Activated B cell treated with CpG ODN at 0.5 μM for 24 hours (primary cell): ENCODE data around the gene MICA. TPM values are rescaled to one million over a fixed set of nuclear protein-coding genes. Genes with fewer than 3 reads are reported as not detected.
"Not testable (repeated sequence)": the region's sequence is repeated elsewhere in the genome, so short reads cannot be mapped to it uniquely, and the experiment has no call there.

Experiments used
- ATAC-seq: fragments of 200-7000 bp; cut with Tn5 transposase; one replicate; pipeline ENCODE4 v1.10.0; 2021; ENCODE audit warnings: low read depth, mild to moderate bottlenecking, moderate library complexity
- CTCF ChIA-PET: fragments of 350-600 bp; sonication (Branson Sonifier 250); formaldehyde crosslinking; loops from one replicate; lab custom pipeline; 2021; ENCODE audit warnings: antibody characterized with exemption; lab: Charles Lee
- POLR2A ChIA-PET: fragments of 350-600 bp; sonication (Branson Sonifier 250); formaldehyde crosslinking; loops from one replicate; lab custom pipeline; 2021; ENCODE audit warnings: antibody characterized with exemption; lab: Charles Lee
- DNase-seq: peaks from one replicate; pipeline ENCODE4 v3.0.0; 2022
- H3K27ac Mint-ChIP-seq: one replicate; pipeline ENCODE4 v1.8.0; 2020; ENCODE audit warnings: mixed read lengths
- H3K27me3 Mint-ChIP-seq: one replicate; pipeline ENCODE4 v1.8.0; 2021; ENCODE audit warnings: mixed read lengths
- H3K36me3 Mint-ChIP-seq: one replicate; pipeline ENCODE4 v1.8.0; 2021; ENCODE audit warnings: low read depth, mixed read lengths
- H3K4me1 Mint-ChIP-seq: one replicate; pipeline ENCODE4 v1.8.0; 2021; ENCODE audit warnings: mixed read lengths
- H3K4me3 Mint-ChIP-seq: one replicate; pipeline ENCODE4 v1.8.0; 2020; ENCODE audit warnings: mild to moderate bottlenecking, mixed read lengths
- H3K9me3 Mint-ChIP-seq: one replicate; pipeline ENCODE4 v1.8.0; 2020; ENCODE audit warnings: mixed read lengths
- intact Hi-C: fragments of 100-400 bp; cut with micrococcal nuclease; formaldehyde crosslinking; loops from one replicate; pipeline ENCODE4 v1.15.1; 2024
- total RNA-seq: library from RNA; stranded (reverse); gene quantifications from 2 replicates; pipeline ENCODE4 v1.2.3, GENCODE V29; 2022
- TF ChIP-seq, protein P1 (sequence below): fragments of 200-600 bp; IDR thresholded peaks from one replicate; pipeline ENCODE4 v1.8.0; 2022; ENCODE audit warnings: antibody characterized with exemption, mild to moderate bottlenecking

Gene MICA
- total RNA-seq, 1 donor from 2014 or later, result 8.9 TPM

GRCh38 chr6:31368461-31368860 is 34.9 kb upstream of the MICA start:
- H3K4me3 Mint-ChIP-seq, result no peak overlapping the region

GRCh38 chr6:31374118-31374517 is 29.3 kb upstream of the MICA start:
- H3K27me3 Mint-ChIP-seq, result peaks cover 14% of the 10 kb centered on the region
- POLR2A ChIA-PET, ATAC-seq, H3K27ac Mint-ChIP-seq, DNase-seq, H3K4me3 Mint-ChIP-seq, H3K9me3 Mint-ChIP-seq, H3K4me1 Mint-ChIP-seq, H3K36me3 Mint-ChIP-seq, intact Hi-C loops: not testable (repeated sequence)
- CTCF ChIA-PET, result interaction anchor here (1.2 to 1.5 kb wide), 2 partner anchors 178 to 235 kb away, joined by 3 to 5 read pairs; no protein-coding TSS in a partner anchor

More at GRCh38 chr6:31368461-31368860, 34.9 kb upstream of the MICA start:
- TF ChIP-seq, protein P1, sequence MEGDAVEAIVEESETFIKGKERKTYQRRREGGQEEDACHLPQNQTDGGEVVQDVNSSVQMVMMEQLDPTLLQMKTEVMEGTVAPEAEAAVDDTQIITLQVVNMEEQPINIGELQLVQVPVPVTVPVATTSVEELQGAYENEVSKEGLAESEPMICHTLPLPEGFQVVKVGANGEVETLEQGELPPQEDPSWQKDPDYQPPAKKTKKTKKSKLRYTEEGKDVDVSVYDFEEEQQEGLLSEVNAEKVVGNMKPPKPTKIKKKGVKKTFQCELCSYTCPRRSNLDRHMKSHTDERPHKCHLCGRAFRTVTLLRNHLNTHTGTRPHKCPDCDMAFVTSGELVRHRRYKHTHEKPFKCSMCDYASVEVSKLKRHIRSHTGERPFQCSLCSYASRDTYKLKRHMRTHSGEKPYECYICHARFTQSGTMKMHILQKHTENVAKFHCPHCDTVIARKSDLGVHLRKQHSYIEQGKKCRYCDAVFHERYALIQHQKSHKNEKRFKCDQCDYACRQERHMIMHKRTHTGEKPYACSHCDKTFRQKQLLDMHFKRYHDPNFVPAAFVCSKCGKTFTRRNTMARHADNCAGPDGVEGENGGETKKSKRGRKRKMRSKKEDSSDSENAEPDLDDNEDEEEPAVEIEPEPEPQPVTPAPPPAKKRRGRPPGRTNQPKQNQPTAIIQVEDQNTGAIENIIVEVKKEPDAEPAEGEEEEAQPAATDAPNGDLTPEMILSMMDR, result no peak
- Mint-ChIP-seq H3K27ac (no peak overlapping the region), H3K4me1 (peaks cover 8% of the 10 kb centered on the region), H3K9me3 (no peaks in the 10 kb centered on the region), H3K27me3 (peaks cover 6% of the 10 kb centered on the region), H3K36me3 (no peaks in the 10 kb centered on the region)
- ATAC-seq (no peak), DNase-seq (no peak)
- intact Hi-C loops, result no loop called here
- ChIA-PET POLR2A (no interaction called here), CTCF (interaction anchor here (1.3 to 9.3 kb wide), 4 partner anchors 7 to 231 kb away, joined by 3 to 161 read pairs (median 14); partner anchors contain the start of gene PSORS1C2)

- no peaks in the 10 kb centered on the region for H3K36me3 Mint-ChIP-seq
- no peak for DNase-seq
- no peak overlapping the region for H3K4me3 Mint-ChIP-seq
- no peak for ATAC-seq
- TF ChIP-seq, protein P1, result no peak
- H3K27me3 Mint-ChIP-seq, result peaks cover 12% of the 10 kb centered on the region
- CTCF ChIA-PET, result interaction anchor here (1.0 to 2.5 kb wide), 6 partner anchors 9 to 238 kb away, joined by 3 to 21 read pairs (median 4); no protein-coding TSS in a partner anchor
- POLR2A ChIA-PET, result interaction anchor here (2.0 kb wide), 1 partner anchor 9 kb away, joined by 11 read pairs; no protein-coding TSS in a partner anchor
- intact Hi-C loops, result no loop called here
- H3K9me3 Mint-ChIP-seq, result no peaks in the 10 kb centered on the region
- no peak overlapping the region for H3K27ac Mint-ChIP-seq
- no peaks in the 10 kb centered on the region for H3K4me1 Mint-ChIP-seq
Observed at GRCh38 chr6:31375699-31376098, 27.7 kb upstream of the MICA start.

DNA sequence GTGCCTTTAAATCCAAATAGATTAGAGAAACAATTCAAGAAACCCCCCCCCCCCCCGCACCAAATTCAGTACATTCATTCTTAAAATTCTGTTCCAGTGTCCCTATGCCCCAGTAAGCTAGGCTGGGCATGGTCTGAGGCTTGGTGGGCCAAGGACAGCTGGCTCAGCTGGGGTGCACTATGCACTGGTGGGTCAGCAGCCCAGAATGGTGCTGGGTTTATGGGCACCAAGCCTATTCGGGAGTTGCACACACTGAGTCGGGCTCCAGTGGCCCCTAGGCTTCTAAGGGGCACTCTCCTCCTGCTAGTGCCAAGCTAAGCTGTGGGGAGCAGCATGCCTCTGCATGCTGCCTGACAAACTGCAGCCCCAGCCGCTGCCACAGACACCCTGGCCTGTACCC is 26.4 kb upstream of the MICA start:
- Mint-ChIP-seq H3K4me1 (no peaks in the 10 kb centered on the region), H3K9me3 (no peaks in the 10 kb centered on the region), H3K27me3 (peaks cover 12% of the 10 kb centered on the region), H3K27ac (no peak overlapping the region), H3K36me3 (no peaks in the 10 kb centered on the region), H3K4me3 (no peak overlapping the region)
- no peak for DNase-seq
- POLR2A ChIA-PET, result interaction anchor here (2.0 kb wide), 1 partner anchor 11 kb away, joined by 11 read pairs; no protein-coding TSS in a partner anchor
- ATAC-seq, result no peak
- TF ChIP-seq, protein P1, result no peak
- intact Hi-C loops, result no loop called here
- CTCF ChIA-PET, result interaction anchor here (1.3 to 2.5 kb wide), 3 partner anchors 10 to 66 kb away, joined by 3 to 21 read pairs (median 4); no protein-coding TSS in a partner anchor

DNA sequence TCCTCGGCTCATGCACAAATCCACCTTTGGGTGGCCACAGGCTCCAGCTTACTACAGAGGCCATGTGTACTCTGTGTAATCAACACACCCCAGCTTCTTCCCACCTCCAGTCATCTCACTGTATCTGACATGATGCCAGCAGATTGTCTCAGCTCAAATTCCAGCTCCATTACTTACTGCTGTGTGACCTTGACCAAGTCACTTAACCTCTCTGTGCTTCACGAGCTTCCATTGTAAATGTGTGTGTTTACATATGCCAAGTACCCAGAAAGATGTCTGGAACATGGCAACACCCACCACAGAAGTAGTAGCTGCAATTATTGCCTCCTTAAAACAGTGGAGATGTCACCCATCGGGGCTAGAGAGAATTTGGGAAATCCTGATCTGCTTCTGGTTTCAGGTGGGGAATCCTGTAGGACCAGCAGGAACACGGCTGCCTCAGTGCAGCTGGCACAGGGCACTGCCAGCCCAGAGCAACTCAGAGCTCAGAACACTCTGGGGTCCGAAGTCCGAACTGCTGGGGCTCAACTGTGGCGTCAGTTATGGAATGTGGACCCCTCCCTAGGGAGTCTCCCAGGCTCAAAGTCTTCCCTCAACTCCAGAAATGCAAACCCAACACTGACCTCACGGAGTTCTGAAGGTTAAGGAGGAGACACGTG is 25.2 kb upstream of the MICA start:
- Mint-ChIP-seq H3K4me1 (no peaks in the 10 kb centered on the region), H3K27me3 (peaks cover 12% of the 10 kb centered on the region), H3K9me3 (no peaks in the 10 kb centered on the region), H3K36me3 (no peaks in the 10 kb centered on the region), H3K27ac (no peak overlapping the region), H3K4me3 (no peak overlapping the region)
- ChIA-PET CTCF (interaction anchor here (0.7 kb wide), 1 partner anchor 13 kb away, joined by 3 read pairs; no protein-coding TSS in a partner anchor), POLR2A (interaction anchor here (0.9 kb wide), 1 partner anchor 181 kb away, joined by 3 read pairs; no protein-coding TSS in a partner anchor)
- no peak for ATAC-seq
- TF ChIP-seq, protein P1, result no peak
- intact Hi-C loops, result no loop called here
- DNase-seq, result no peak
